NCI-H2081 treated with DMSO at 0.1 percent for 48 hours (cell line): Measurements from ENCODE around the gene RAB11FIP5.

Experiments used
- DNase-seq: peaks from one replicate; lab custom pipeline; 2025; lab: John Stamatoyannopoulos, UW

RAB11FIP5 gene

DNA sequence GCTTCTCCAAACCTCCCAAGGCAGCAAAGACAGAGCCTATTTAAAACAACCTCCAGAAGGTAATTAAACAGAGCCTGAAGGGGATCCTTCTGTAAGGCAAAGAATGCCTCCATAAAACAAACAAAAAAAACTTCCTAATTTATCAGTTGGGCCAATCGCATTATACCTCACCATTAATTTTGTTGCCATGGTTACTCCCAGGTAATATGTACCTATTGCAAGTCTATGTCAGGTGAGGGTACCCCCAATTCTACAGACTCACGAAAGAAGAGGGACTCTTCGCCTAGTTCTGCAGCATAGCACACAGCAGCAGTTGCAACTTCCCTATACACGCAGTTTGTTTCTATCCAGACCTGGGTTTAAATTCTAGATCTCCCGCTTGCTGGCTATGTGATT lies 80.0 kb downstream of the RAB11FIP5 start:
- no peak for DNase-seq

DNA sequence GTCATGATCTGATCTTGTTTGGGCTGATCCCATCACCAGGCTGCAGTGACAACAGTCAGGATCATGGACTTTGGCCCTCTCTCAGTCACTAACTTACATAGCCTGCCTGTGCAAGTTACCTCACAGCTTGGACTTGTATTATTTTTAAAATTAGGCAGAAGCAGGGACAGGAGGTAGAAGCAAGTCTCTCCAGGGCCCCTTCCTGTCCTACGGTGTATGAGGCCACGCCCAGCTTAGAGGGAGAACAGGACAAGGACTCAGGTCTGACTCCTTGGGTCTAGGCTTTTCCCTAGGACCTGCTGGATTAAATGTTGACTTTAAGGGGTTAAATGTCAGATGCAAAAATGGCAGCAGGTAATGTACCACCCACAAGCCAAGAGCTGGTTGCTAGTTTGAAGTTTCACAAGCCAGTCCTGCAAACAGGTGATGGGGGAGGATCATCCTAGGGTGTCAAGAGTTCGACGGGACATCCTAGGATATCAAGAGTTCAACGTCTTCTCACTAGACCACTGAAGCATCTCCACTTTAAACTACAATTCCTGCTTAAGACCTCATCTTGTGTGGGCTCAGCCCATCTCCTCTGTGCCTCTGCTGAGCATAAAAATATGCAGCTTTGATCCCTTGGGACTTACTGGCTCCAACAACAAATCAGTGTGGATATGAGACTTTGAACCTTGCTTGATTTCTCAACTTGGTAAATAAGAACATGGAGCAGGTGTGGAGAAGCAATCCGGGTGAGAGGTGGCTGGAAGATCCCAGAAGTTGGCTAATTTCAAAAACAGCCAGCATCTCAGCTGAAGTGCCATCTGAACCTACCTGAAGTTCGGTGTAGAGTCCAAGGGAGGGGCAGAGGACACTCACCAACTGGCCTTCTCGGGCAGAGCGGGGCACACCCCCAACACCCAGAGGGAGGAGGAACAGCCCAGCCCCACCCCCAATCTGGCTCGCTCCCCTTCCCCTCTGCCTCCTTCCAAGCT lies 80.7 kb downstream of the RAB11FIP5 start:
- DNase-seq: no peak

DNA sequence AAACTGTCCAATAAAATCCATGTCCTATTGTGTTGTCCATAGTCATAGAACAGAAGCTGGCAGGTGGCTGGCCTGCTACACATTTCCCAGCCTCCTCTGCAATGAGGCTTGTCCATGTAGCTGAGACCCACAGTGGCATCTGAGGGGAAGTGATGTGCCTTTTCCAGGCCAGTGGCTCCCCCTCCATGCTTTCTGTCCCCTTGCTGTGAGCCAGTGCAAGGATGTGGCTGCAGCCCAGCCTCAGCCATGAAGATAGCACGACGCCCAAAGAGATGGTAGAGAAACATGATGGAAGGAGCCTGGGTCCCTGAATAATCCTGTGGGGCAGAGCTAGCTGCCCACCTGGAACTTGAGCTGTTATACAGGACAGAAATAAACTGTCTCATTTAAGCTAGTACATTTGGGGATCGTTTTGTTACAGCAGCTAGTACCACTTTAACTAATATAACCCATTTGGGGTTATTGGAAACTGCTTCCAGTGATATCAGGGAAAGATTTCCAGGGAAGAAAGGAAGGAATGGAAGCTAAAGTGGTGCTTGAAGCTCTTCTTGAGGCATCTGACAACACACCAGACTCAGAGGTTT lies 81.6 kb downstream of the RAB11FIP5 start:
- DNase-seq: no peak

- DNase-seq: no peak
Measured at GRCh38 chr2:73028841-73029240, 83.9 kb downstream of the RAB11FIP5 start.

GRCh38 chr2:73027340-73027739 lies 85.4 kb downstream of the RAB11FIP5 start:
- no peak for DNase-seq

GRCh38 chr2:73023497-73023896 lies 89.3 kb downstream of the RAB11FIP5 start:
- DNase-seq: no peak
